ENCODE measurements around the gene PTGER3.
"Not testable (repeated sequence)": the region's sequence is repeated elsewhere in the genome, so short reads cannot be mapped to it uniquely, and the experiment has no call there.

PTGER3 gene

GRCh38 chr1:71002709-71003475, 44.7 kb downstream of the PTGER3 start:
- DNase-seq (ENCODE audit: low read depth): no peak

GRCh38 chr1:71001624-71002023, 46.0 kb downstream of the PTGER3 start:
- DNase-seq (ENCODE audit: low read depth): no peak

- no peak for DNase-seq (ENCODE audit: low read depth)
These were observed 49.8 kb downstream of the PTGER3 start for GRCh38 chr1:70997793-70998192.

GRCh38 chr1:70994753-70995268, 52.8 kb downstream of the PTGER3 start:
- DNase-seq (ENCODE audit: low read depth): no peak

GRCh38 chr1:70993798-70994197, 53.8 kb downstream of the PTGER3 start:
- no peak for DNase-seq (ENCODE audit: low read depth)

GRCh38 chr1:70992521-70992920, 55.1 kb downstream of the PTGER3 start:
- DNase-seq (ENCODE audit: low read depth): no peak

GRCh38 chr1:70990469-70991253, 57.0 kb downstream of the PTGER3 start:
- DNase-seq (ENCODE audit: low read depth): no peak

GRCh38 chr1:70987497-70987896, 60.1 kb downstream of the PTGER3 start:
- DNase-seq (ENCODE audit: low read depth): no peak

GRCh38 chr1:70985776-70986225, 61.8 kb downstream of the PTGER3 start:
- not testable (repeated sequence) for DNase-seq (ENCODE audit: low read depth)

GRCh38 chr1:70985278-70985677, 62.3 kb downstream of the PTGER3 start:
- DNase-seq (ENCODE audit: low read depth): not testable (repeated sequence)

GRCh38 chr1:70980361-70980760, 67.3 kb downstream of the PTGER3 start:
- DNase-seq (ENCODE audit: low read depth): no peak

- no peak for DNase-seq (ENCODE audit: low read depth)
These were observed 67.7 kb downstream of the PTGER3 start for GRCh38 chr1:70979881-70980280.

- no peak for DNase-seq (ENCODE audit: low read depth)
These were observed 68.3 kb downstream of the PTGER3 start for GRCh38 chr1:70979313-70979712.

GRCh38 chr1:70978623-70979022, 69.0 kb downstream of the PTGER3 start:
- no peak for DNase-seq (ENCODE audit: low read depth)

GRCh38 chr1:70977575-70977974, 70.0 kb downstream of the PTGER3 start:
- DNase-seq (ENCODE audit: low read depth): no peak

GRCh38 chr1:70977041-70977440, 70.6 kb downstream of the PTGER3 start:
- no peak for DNase-seq (ENCODE audit: low read depth)

- no peak for DNase-seq (ENCODE audit: low read depth)
These were observed 73.9 kb downstream of the PTGER3 start for GRCh38 chr1:70973754-70974153.

GRCh38 chr1:70970407-70970806, 77.2 kb downstream of the PTGER3 start:
- DNase-seq (ENCODE audit: low read depth): no peak

GRCh38 chr1:70966018-70966638, 81.5 kb downstream of the PTGER3 start:
- DNase-seq (ENCODE audit: low read depth): no peak

- no peak for DNase-seq (ENCODE audit: low read depth)
These were observed 84.2 kb downstream of the PTGER3 start for GRCh38 chr1:70963374-70963773.

GRCh38 chr1:70961374-70961975, 86.1 kb downstream of the PTGER3 start:
- no peak for DNase-seq (ENCODE audit: low read depth)

GRCh38 chr1:70948396-70949017, 99.1 kb downstream of the PTGER3 start:
- no peak for DNase-seq (ENCODE audit: low read depth)
